ENCODE results near the gene ADAMTS16. TPM values are rescaled to one million over a fixed set of nuclear protein-coding genes. Genes with fewer than 3 reads are reported as not detected.

The ADAMTS16 gene
- total RNA-seq, 4 donors from 2014 or later, result 0.27 to 0.94 TPM; not detected in 2

DNA sequence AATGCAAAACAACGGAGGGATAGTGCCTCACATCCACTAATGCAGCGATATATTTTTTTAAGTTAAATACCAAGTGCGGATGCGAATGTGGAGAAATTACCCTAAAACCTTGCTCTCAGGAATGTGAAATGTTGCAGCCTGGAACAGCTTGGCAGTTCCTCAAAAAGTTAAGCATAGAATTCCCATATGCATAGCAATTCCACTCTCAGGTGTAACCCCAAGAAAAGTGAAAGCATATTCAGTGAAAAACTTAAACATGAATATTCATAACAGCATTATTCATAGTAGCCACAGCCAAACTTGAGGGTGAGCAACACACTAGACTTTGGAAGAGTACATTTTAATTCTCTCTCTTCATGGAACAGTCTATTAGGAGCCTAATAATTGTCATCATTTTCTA is 199.1 kb downstream of the ADAMTS16 start:
- H3K4me1 ChIP-seq, result peaks cover 0 to 17% (median 0%) of the 10 kb centered on the region in 3 donors
- no peaks in the 10 kb centered on the region for H3K9me3 ChIP-seq
- no peak for ATAC-seq
- TF ChIP-seq POLR2AphosphoS5 (IDR thresholded peaks at IDR 0.05), result no peak
- TF ChIP-seq POLR2A (IDR thresholded peaks at IDR 0.05), result no peak
- no peak for TF ChIP-seq EP300 (IDR thresholded peaks at IDR 0.05)
- TF ChIP-seq, protein P1, sequence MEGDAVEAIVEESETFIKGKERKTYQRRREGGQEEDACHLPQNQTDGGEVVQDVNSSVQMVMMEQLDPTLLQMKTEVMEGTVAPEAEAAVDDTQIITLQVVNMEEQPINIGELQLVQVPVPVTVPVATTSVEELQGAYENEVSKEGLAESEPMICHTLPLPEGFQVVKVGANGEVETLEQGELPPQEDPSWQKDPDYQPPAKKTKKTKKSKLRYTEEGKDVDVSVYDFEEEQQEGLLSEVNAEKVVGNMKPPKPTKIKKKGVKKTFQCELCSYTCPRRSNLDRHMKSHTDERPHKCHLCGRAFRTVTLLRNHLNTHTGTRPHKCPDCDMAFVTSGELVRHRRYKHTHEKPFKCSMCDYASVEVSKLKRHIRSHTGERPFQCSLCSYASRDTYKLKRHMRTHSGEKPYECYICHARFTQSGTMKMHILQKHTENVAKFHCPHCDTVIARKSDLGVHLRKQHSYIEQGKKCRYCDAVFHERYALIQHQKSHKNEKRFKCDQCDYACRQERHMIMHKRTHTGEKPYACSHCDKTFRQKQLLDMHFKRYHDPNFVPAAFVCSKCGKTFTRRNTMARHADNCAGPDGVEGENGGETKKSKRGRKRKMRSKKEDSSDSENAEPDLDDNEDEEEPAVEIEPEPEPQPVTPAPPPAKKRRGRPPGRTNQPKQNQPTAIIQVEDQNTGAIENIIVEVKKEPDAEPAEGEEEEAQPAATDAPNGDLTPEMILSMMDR (IDR thresholded peaks at IDR 0.05), result no peak
- H3K27me3 ChIP-seq, result no peaks in the 10 kb centered on the region
- H3K36me3 ChIP-seq, result no peaks in the 10 kb centered on the region
- peak overlapping the region in 1 of 4 donors; percentile 35 for H3K27ac ChIP-seq
- no peak overlapping the region for H3K4me3 ChIP-seq
- 92 to 100% methylated on average over 4 of the region's 4 CpGs for WGBS, 2 donors (ENCODE audit: low coverage in 1 of 2)

DNA sequence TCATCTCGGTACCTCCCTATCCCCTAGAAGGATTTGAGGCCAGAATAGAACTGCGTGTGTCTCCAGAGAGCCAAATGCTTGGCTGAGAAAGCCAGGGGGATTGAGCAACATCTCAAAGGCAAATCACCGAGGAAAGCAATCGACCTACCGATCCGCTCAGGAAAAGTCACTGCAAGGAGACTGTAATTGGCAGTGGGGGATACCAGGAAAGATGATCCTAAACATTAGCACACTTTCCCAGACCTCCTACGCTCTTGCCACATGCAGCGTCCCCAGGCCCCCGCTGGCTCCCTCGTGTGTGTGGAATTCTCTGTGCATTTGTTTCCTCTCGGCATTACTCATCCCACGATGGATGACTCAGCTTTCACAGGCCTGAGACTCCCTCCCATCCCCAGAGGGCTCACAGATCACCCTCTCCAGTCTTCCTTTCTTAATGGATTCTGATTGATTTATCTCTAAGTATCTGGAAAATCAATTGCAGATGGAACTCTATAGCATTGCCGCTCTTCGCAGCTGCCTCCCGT is 200.1 kb downstream of the ADAMTS16 start:
- no peak overlapping the region for H3K4me3 ChIP-seq
- no peaks in the 10 kb centered on the region for H3K27me3 ChIP-seq
- H3K27ac ChIP-seq, result peak overlapping the region in 3 of 4 donors; percentile 35 to 69 (median 55)
- ATAC-seq, result peak; percentile 90
- 56 to 58% methylated on average over 12 to 13 of the region's 15 CpGs for WGBS, 2 donors (ENCODE audit: low coverage in 1 of 2)
- no peaks in the 10 kb centered on the region for H3K36me3 ChIP-seq
- TF ChIP-seq POLR2AphosphoS5 (IDR thresholded peaks at IDR 0.05), result no peak
- TF ChIP-seq, protein P1 (IDR thresholded peaks at IDR 0.05), result peak in 2 of 4 experiments; percentile 8 to 46
- TF ChIP-seq POLR2A (IDR thresholded peaks at IDR 0.05), result no peak
- no peak for TF ChIP-seq EP300 (IDR thresholded peaks at IDR 0.05)
- no peaks in the 10 kb centered on the region for H3K9me3 ChIP-seq
- peaks cover 0 to 27% (median 0%) of the 10 kb centered on the region in 3 donors for H3K4me1 ChIP-seq

DNA sequence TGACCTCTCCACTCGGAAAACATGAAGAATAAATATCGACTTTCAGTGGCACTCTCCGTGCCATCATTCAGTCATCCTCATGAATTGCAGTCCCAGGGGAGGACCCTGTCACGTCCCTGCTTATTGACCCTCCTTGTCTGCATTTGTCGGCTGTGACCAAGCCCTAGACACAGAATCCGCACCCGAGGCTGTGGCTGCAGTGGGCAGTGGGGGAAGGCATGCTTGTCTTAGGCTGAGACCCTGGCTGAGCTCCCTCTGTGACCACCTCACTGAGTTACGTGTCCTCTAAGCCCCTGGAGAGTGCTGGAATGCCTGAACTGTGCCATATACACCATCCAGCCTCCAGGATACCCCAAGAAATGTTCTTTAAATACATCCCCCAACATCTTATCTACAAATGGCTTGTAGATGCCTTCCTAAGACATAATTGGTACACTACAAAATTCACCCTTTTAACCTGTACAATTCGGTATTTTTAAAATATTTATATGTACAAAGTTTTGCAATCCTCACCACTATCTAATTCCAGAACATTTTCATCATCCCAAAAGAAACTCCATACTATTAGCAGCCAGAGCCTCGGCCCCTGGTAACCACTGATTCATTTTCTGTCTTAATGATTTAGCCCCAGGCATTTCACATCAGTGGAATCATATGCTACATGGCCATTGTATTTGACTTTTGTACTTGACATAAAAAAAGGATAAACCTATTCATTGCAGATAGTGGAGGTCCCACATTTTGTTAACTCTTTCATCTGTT is 201.6 kb downstream of the ADAMTS16 start:
- no peak overlapping the region for H3K4me3 ChIP-seq
- H3K9me3 ChIP-seq, result no peaks in the 10 kb centered on the region
- H3K27me3 ChIP-seq, result no peaks in the 10 kb centered on the region
- H3K4me1 ChIP-seq, result peaks cover 0 to 28% (median 0%) of the 10 kb centered on the region in 3 donors
- H3K36me3 ChIP-seq, result no peaks in the 10 kb centered on the region
- no peak for ATAC-seq
- whole genome bisulfite sequencing, 2 donors (ENCODE audit: low coverage in 1 of 2), result 81 to 90% methylated on average over 4 to 6 of the region's 10 CpGs
- TF ChIP-seq EP300 (IDR thresholded peaks at IDR 0.05) (no peak), POLR2A (IDR thresholded peaks at IDR 0.05) (no peak), POLR2AphosphoS5 (IDR thresholded peaks at IDR 0.05) (no peak)
- TF ChIP-seq, protein P1 (IDR thresholded peaks at IDR 0.05), result no peak
- H3K27ac ChIP-seq, result peak overlapping the region in 1 of 4 donors; percentile 35

DNA sequence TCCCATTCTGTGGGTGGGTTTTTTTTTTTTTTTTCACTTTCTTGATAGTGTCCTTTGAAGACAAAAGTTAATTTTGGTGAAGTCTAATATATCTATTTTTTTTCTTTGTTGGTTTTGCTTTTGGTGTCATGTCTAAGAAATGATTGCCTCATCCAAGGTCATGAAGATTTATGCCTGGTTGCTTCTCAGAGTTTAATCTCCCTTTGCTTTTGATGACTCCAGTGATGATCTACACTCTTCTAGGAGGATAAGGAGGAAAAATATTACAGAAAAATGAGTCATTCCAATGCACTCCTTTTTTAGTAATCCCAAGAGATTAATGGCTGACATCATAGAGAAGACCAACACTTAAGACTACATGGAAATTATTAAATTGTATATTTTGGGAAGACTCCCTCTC is 202.7 kb downstream of the ADAMTS16 start:
- Histone ChIP-seq H3K27ac (no peak overlapping the region), H3K27me3 (no peaks in the 10 kb centered on the region), H3K4me1 (peaks cover 0 to 28% (median 0%) of the 10 kb centered on the region in 3 donors), H3K36me3 (no peaks in the 10 kb centered on the region), H3K9me3 (no peaks in the 10 kb centered on the region), H3K4me3 (no peak overlapping the region)
- no peak for ATAC-seq
- TF ChIP-seq, protein P1 (IDR thresholded peaks at IDR 0.05), result no peak
- no peak for TF ChIP-seq POLR2A (IDR thresholded peaks at IDR 0.05)
- no peak for TF ChIP-seq EP300 (IDR thresholded peaks at IDR 0.05)

DNA sequence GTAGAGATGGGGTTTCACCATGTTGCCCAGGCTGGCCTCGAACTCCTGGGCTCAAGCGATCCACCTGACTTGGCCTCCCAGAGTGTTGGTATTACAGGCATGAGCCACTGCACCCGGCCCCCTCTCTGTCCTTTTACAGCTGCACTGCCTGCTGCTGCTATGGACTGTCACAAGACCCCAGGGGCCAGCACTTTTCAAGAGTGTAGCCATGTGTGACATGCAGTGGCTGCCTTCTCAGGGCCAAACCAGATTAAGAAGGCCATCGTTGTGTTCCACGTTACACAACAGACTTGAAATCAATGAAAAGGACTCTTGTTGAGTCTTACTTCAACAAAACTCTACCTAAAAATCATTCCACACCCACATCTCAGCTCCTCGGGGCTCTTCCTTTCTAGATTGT is 203.4 kb downstream of the ADAMTS16 start:
- no peaks in the 10 kb centered on the region for H3K9me3 ChIP-seq
- H3K27me3 ChIP-seq, result no peaks in the 10 kb centered on the region
- 75 to 100% methylated on average over 2 to 3 of the region's 6 CpGs for WGBS, 2 donors (ENCODE audit: low coverage in 1 of 2)
- peaks cover 0 to 28% (median 0%) of the 10 kb centered on the region in 3 donors for H3K4me1 ChIP-seq
- no peaks in the 10 kb centered on the region for H3K36me3 ChIP-seq
- no peak for ATAC-seq
- TF ChIP-seq, protein P1 (IDR thresholded peaks at IDR 0.05), result no peak
- TF ChIP-seq POLR2A (IDR thresholded peaks at IDR 0.05), result no peak
- no peak overlapping the region for H3K4me3 ChIP-seq
- H3K27ac ChIP-seq, result no peak overlapping the region
